Stimulated activated CD4-positive, alpha-beta T cell treated with anti-CD3 and anti-CD28 coated beads, Interleukin-2, amount 100 ng/mL, for 4 hours (primary cell): ENCODE data around the gene OBSL1.

Source experiments
- DNase-seq: peaks from one replicate; pipeline ENCODE4 v3.0.0-alpha.2; 2020; ENCODE audit warnings: low read depth

OBSL1 gene

DNA sequence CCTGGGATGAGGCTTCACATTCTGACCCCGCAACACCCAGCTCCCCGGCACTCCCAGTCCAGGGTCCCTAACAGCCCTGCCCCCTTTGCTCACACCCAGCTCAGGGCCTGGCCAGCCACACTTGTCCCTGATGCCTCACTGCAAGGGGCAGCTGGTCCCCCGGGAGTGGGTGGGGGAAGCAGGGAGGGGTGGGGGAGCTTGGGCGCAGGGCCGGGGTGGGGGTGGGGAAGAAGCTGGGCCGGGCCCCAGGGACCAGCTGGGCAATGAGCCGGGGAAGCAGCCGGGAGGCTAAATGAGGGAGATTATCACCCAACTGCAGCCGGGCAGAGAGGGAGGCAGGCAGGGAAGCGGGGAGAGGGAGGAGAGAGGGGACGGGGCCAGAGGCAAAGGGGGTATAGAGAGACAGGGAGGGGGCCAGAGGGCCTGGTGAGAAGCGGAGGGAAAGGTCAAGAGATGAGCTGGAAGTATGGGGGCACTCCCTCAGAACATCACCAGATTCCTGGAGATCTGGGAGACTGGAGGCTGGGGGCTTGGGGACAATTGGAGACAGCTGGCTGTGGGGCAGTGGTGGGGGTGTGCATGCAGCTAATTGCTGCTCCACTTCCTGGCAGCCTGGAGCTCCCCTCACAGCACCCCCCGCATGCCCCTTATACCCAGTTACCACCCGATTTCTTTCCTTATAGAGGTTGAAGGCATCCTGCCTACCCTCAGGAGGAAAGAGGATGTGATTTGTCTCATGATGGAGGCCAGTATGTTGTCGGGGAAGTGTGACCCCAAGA is 59.6 kb downstream of the OBSL1 start:
- no peak for DNase-seq

DNA sequence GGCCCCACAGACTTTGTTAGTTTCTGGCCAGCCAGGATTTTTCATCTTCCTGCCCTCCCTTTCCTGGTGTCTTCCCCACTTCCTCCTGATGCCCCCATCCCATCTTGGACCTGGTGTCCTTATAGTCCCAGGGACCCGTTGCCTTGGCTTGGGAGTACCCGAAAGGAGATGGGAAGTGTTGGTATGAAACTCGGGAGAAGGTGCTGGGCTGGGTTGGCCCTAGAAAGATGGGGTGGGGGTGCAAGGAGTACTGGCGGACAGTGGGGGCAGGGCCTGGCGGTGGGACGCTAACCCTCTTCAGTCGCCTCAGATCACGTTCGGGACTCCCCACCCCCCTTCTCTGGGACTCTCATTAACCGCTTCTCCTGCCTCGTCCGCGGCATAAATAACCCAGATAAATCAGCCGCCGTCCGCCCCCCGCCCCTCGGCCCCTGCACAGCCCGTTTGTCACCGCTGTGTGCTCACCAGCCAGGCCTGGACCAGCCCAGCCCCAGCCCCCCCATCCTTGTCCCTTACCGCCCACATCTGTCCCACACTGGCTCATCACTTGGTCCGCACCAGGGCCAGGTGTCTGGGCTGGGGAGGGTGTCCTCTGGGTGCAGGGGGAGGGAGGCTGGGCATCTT is 60.7 kb downstream of the OBSL1 start:
- DNase-seq: no peak

GRCh38 chr2:219509780-219510511 is 61.4 kb downstream of the OBSL1 start:
- no peak for DNase-seq

DNA sequence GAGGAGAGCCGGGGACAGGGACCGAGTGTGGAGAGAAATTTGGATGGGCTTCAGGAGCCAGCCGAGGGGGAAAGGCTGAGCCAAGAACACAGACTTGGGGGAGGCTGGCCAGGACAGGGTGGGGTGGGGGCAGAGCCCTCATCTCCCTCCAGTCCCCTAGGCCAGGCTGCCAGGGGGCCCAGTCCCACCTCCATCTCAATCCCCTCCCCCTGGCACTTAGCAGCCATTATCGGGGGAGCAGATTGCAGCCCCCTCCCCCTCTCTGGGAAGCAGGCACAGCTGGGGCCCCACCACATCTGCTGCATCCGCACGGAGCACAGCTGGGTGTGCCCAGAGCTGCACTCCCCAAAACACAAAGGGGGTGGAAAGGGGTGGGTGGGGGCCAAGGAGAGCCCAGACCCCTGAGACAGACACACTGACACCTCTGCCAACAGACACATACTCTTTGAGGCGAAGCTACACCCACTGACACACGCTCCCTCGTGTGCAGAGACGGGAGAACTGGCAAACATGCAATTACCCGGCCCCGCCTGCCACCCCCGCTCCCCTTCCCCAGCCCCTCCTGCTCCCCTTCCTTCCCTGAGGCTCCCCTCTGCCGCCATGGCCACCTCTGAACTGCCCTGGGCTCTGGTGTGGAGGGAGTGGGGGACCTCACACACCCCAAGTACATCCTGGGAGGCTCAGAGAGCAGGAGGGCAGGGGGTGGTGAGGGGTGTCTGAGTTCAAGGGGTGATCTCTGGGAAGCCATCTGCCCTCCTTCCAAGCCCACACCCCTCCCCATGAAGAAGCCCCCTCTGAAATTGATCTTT is 62.2 kb downstream of the OBSL1 start:
- DNase-seq: no peak

DNA sequence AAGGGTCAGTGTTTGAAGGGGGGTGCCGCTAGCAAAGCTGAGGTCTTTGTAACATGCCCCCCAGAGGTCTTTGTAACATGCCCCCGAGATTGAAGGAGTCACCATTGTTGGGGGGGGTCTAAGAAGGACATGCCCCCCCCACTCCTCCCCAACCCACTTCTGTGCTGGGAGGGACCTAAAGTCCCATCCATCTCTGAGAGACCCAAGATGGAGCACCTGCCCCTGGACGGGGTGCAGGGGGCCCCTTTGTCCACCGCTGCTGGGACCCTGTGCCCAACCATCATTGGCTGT is 63.0 kb downstream of the OBSL1 start:
- no peak for DNase-seq

GRCh38 chr2:219507581-219508443 is 63.5 kb downstream of the OBSL1 start:
- no peak for DNase-seq

GRCh38 chr2:219506802-219507526 is 64.4 kb downstream of the OBSL1 start:
- DNase-seq: no peak

DNA sequence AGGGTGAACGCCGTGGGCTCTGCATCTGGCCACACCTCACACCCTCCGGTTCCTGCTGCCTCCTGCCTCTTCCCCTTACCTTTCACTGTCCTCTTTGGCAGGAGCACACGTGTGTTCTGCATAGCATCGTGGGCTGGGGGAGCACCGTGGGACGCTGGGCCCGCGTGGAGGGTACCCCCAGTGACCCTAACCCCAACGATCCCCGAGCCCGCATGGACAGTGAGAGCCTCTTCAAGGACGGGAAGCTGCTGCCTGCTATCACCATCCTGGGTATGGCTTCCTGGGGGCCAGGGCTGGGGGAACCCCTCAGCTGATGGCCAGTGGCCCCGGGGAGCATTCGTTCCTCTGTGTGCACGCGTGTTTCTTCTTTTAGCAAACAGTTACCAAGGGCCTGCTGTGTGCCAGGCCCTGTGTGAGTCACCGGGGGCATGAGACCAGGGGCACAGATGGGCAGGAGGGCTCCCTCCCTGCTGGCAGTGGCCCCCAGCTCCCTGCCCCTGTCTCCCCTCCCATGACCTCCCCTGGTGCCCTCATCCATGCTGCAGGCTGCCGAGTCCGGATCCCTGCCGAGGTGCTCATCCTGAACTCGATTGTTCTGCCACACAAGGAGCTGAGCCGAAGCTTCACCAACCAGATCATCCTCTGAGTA is 65.1 kb downstream of the OBSL1 start:
- no peak for DNase-seq

GRCh38 chr2:219505585-219505984 is 65.8 kb downstream of the OBSL1 start:
- no peak for DNase-seq

DNA sequence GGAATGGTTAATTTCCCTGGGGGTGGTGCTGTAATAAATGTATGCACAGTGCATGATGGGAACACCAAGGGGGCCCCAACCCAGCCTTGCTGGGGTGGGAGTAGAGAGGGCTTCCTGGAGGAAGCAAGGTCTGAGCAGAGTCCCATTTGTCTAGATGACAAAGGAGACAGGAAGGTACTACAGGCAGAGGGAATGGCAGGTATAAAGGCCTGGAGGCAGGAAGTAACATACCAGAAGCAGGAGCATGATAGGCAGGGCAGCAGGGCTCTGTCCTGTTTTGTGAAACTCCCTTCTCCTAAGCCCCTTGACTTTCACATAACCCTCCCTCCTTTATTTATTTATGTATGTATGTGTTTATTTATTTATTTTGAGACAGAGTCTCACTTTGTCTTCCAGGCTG is 68.7 kb downstream of the OBSL1 start:
- no peak for DNase-seq

- DNase-seq: no peak
These were observed 69.5 kb downstream of the OBSL1 start for GRCh38 chr2:219501849-219502248.
